Tibial nerve (tissue), 4 donors: Measurements from ENCODE around the gene CPLANE2. TPM values are rescaled to one million over a fixed set of nuclear protein-coding genes. Genes with fewer than 3 reads are reported as not detected.

Source experiments
- DNase-seq, 2 donors: peaks; one replicate each; pipeline ENCODE4 v3.0.0-alpha.2; 2019; ENCODE audit warnings: low spot score in 2 of 2
- H3K27ac ChIP-seq, 4 donors: fragments of 200-600 bp; sonication (generic) in 3 of 4; one replicate each; pipeline ENCODE4 v1.5.1; 2017 to 2019; ENCODE audit warnings: mild to moderate bottlenecking in 1 of 4
- H3K27me3 ChIP-seq, 2 donors: fragments of 200-600 bp; sonication (generic) in 1 of 2; one replicate each; pipeline versions ENCODE4 v1.5.1 to v1.6.0; 2017 to 2019
- H3K36me3 ChIP-seq, 3 donors: fragments of 200-600 bp; sonication (generic); one replicate each; pipeline ENCODE4 v1.5.1; 2018 to 2019
- H3K4me1 ChIP-seq, 4 donors: fragments of 200-600 bp; sonication (generic) in 3 of 4; one replicate each; pipeline ENCODE4 v1.5.1; 2017 to 2019
- H3K4me3 ChIP-seq, 4 donors: fragments of 200-600 bp; sonication (generic) in 3 of 4; one replicate each; pipeline ENCODE4 v1.5.1; 2017 to 2019; ENCODE audit warnings: mild to moderate bottlenecking in 1 of 4, moderate library complexity in 1 of 4
- H3K9me3 ChIP-seq, 4 donors: fragments of 200-600 bp; sonication (generic) in 3 of 4; one replicate each; pipeline ENCODE4 v1.5.1; 2017 to 2019
- CTCF ChIP-seq, 5 experiments: fragments of 200-600 bp in 3 of 5; fragments of 450-650 bp in 2 of 5; sonication (generic) in 3 of 5; IDR thresholded peaks; one replicate each; pipeline ENCODE4 v1.5.1; 2016 to 2019; ENCODE audit warnings: antibody characterized with exemption in 5 of 5, mild to moderate bottlenecking in 3 of 5, moderate library complexity in 2 of 5
- EP300 ChIP-seq, 2 donors: sonication (generic); formaldehyde crosslinking; IDR thresholded peaks; one replicate each; pipeline ENCODE4 v1.6.1; 2017; ENCODE audit warnings: antibody characterized with exemption in 2 of 2, mild to moderate bottlenecking in 1 of 2
- POLR2A ChIP-seq, 2 donors: fragments of 450-650 bp; IDR thresholded peaks; one replicate each; pipeline ENCODE4 v1.6.1; 2017; ENCODE audit warnings: antibody characterized with exemption in 2 of 2, mild to moderate bottlenecking in 2 of 2, moderate library complexity in 2 of 2
- WGBS, 2 donors: methylation state at CpG; one replicate each; pipeline ENCODE4 v1.1.5; 2018; 5-methylcytosine and 5-hydroxymethylcytosine counted together
- total RNA-seq, 4 donors: library from RNA; depleted of rRNA; stranded (reverse); fragments of >200 nt; gene quantifications; one replicate each; pipeline ENCODE4 v1.1.0, GENCODE V29; 2016

CPLANE2 gene
- total RNA-seq, 4 donors from 2014 or later: 3.6 to 14.4 (median 9.6) TPM

- no peak for DNase-seq
- no peaks in the 10 kb centered on the region for H3K9me3 ChIP-seq
- no peak overlapping the region for H3K4me3 ChIP-seq
- peaks cover 0 to 19% (median 0%) of the 10 kb centered on the region in 3 donors for H3K36me3 ChIP-seq
- peaks cover 0 to 33% (median 13%) of the 10 kb centered on the region in 4 donors for H3K4me1 ChIP-seq
- H3K27me3 ChIP-seq: no peaks in the 10 kb centered on the region
- no peak for TF ChIP-seq POLR2A (IDR thresholded peaks at IDR 0.05)
- TF ChIP-seq EP300 (IDR thresholded peaks at IDR 0.05): no peak
- TF ChIP-seq CTCF (IDR thresholded peaks at IDR 0.05): no peak
- H3K27ac ChIP-seq: peak overlapping the region in 1 of 4 donors; percentile 90
- 77 to 79% methylated on average over 8 of the region's 8 CpGs for WGBS, 2 donors
Measured at GRCh38 chr1:16243215-16243610, 6.2 kb upstream of the CPLANE2 start.

- Histone ChIP-seq H3K27ac (peak overlapping the region in 1 of 4 donors; percentile 1), H3K9me3 (no peaks in the 10 kb centered on the region), H3K36me3 (peaks cover 0 to 19% (median 0%) of the 10 kb centered on the region in 3 donors), H3K4me1 (peaks cover 0 to 30% (median 10%) of the 10 kb centered on the region in 4 donors), H3K4me3 (no peak overlapping the region), H3K27me3 (no peaks in the 10 kb centered on the region)
- WGBS, 2 donors: 74 to 78% methylated on average over 17 of the region's 17 CpGs
- no peak for DNase-seq
- TF ChIP-seq EP300 (IDR thresholded peaks at IDR 0.05) (no peak), CTCF (IDR thresholded peaks at IDR 0.05) (no peak)
Measured at GRCh38 chr1:16242556-16243214, 5.7 kb upstream of the CPLANE2 start.

GRCh38 chr1:16241221-16241708, 4.3 kb upstream of the CPLANE2 start:
- TF ChIP-seq POLR2A (IDR thresholded peaks at IDR 0.05) (no peak), CTCF (IDR thresholded peaks at IDR 0.05) (no peak), EP300 (IDR thresholded peaks at IDR 0.05) (no peak)
- WGBS, 2 donors: 66 to 74% methylated on average over 10 of the region's 10 CpGs
- H3K4me3 ChIP-seq: no peak overlapping the region
- H3K9me3 ChIP-seq: no peaks in the 10 kb centered on the region
- no peak overlapping the region for H3K27ac ChIP-seq
- DNase-seq: no peak
- peaks cover 0 to 30% (median 15%) of the 10 kb centered on the region in 4 donors for H3K4me1 ChIP-seq
- H3K27me3 ChIP-seq: no peaks in the 10 kb centered on the region
- peaks cover 0 to 7% (median 0%) of the 10 kb centered on the region in 3 donors for H3K36me3 ChIP-seq

- Histone ChIP-seq H3K36me3 (no peaks in the 10 kb centered on the region), H3K27me3 (no peaks in the 10 kb centered on the region), H3K4me3 (no peak overlapping the region), H3K4me1 (peaks cover 0 to 36% (median 18%) of the 10 kb centered on the region in 4 donors), H3K9me3 (no peaks in the 10 kb centered on the region), H3K27ac (no peak overlapping the region)
- DNase-seq: no peak
- WGBS, 2 donors: 87% methylated on average over 2 of the region's 2 CpGs
- no peak for TF ChIP-seq CTCF (IDR thresholded peaks at IDR 0.05)
- TF ChIP-seq POLR2A (IDR thresholded peaks at IDR 0.05): no peak
- TF ChIP-seq EP300 (IDR thresholded peaks at IDR 0.05): no peak
Measured at GRCh38 chr1:16239972-16240491, 3.0 kb upstream of the CPLANE2 start.

GRCh38 chr1:16237343-16237830, 404 bp upstream of the CPLANE2 start:
- DNase-seq: no peak

More at GRCh38 chr1:16237343-16237830, 404 bp upstream of the CPLANE2 start:
- H3K4me3 ChIP-seq: peak overlapping the region; percentile 30 to 76 (median 60)
- no peaks in the 10 kb centered on the region for H3K27me3 ChIP-seq
- 16 to 18% methylated on average over 6 of the region's 6 CpGs for WGBS, 2 donors
- peak overlapping the region; percentile 19 to 91 (median 74) for H3K27ac ChIP-seq
- TF ChIP-seq POLR2A (IDR thresholded peaks at IDR 0.05) (no peak), CTCF (IDR thresholded peaks at IDR 0.05) (no peak), EP300 (IDR thresholded peaks at IDR 0.05) (no peak)
- peaks cover 0 to 13% (median 0%) of the 10 kb centered on the region in 3 donors for H3K36me3 ChIP-seq
- H3K9me3 ChIP-seq: no peaks in the 10 kb centered on the region
- peaks cover 0 to 21% (median 13%) of the 10 kb centered on the region in 4 donors for H3K4me1 ChIP-seq
